ENCODE data around the gene C1orf50. TPM values are rescaled to one million over a fixed set of nuclear protein-coding genes. Genes with fewer than 3 reads are reported as not detected.

Gene C1orf50
- total RNA-seq, 2 experiments from 2014 or later = 4.1 to 4.7 TPM

DNA sequence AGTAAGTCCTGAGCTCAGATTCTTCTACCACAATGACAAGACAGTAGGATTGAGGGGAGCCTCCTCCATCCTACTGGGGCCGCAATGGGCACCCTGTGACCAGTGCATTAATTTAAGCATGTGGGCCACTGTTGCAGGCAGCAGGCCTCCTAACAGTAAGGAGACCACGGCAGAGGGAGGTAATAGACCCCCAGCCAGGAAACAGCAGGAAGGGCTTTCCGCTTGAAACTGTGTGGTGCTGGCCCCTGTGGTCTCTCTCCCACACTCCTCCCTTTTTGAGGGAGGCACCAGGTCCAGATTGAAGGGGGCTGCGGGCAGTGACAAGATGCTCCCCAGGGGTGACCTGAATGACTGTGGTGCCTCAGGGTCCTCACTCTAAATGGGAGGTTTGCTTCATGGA, 25.3 kb upstream of the C1orf50 start:
- CTCF ChIA-PET = no interaction called here
- Mint-ChIP-seq H3K9me3 (no peaks in the 10 kb centered on the region), H3K4me1 (ENCODE audit: low read depth) (peaks cover 7% of the 10 kb centered on the region), H3K27me3 (ENCODE audit: low read depth) (no peaks in the 10 kb centered on the region), H3K4me3 (no peak overlapping the region), H3K27ac (no peak overlapping the region), H3K36me3 (ENCODE audit: low read depth) (no peaks in the 10 kb centered on the region)
- no peak for DNase-seq
- intact Hi-C loops (cut with micrococcal nuclease) = no loop called here

DNA sequence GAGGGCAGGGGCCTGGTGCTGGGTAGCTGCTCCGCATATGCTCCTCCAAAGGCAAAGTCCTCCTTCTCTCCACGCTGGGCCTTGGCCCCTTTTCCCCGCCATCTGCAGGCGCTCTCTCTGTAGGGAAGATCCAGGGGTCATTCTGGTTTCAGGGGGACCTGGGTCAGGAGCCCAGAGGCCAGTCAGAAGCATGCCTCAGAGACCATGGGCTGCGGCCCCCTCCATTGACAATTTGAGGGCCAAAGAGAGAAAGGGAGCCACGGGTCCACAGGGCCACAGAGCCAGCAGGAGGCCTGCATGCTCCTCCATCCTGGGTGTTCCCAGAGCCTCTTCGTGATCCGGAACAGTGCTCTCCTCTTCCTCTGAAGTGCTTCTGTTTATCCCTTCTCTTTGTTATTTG, 24.9 kb upstream of the C1orf50 start:
- no peak overlapping the region for H3K27ac Mint-ChIP-seq
- no peak overlapping the region for H3K4me3 Mint-ChIP-seq
- H3K36me3 Mint-ChIP-seq (ENCODE audit: low read depth) = no peaks in the 10 kb centered on the region
- DNase-seq = no peak
- H3K4me1 Mint-ChIP-seq (ENCODE audit: low read depth) = peaks cover 3% of the 10 kb centered on the region
- CTCF ChIA-PET = no interaction called here
- intact Hi-C loops (cut with micrococcal nuclease) = no loop called here
- H3K27me3 Mint-ChIP-seq (ENCODE audit: low read depth) = no peaks in the 10 kb centered on the region
- no peaks in the 10 kb centered on the region for H3K9me3 Mint-ChIP-seq

GRCh38 chr1:42742617-42743316, 24.3 kb upstream of the C1orf50 start:
- CTCF ChIA-PET = interaction anchor here (1.2 kb wide), 1 partner anchor 164 kb away, joined by 3 read pairs; no protein-coding TSS in a partner anchor
- no peak for DNase-seq
- Mint-ChIP-seq H3K4me3 (no peak overlapping the region), H3K36me3 (ENCODE audit: low read depth) (no peaks in the 10 kb centered on the region), H3K27ac (no peak overlapping the region), H3K4me1 (ENCODE audit: low read depth) (no peaks in the 10 kb centered on the region), H3K27me3 (ENCODE audit: low read depth) (no peaks in the 10 kb centered on the region), H3K9me3 (no peaks in the 10 kb centered on the region)
- intact Hi-C loops (cut with micrococcal nuclease) = no loop called here

- Mint-ChIP-seq H3K27ac (no peak overlapping the region), H3K4me3 (no peak overlapping the region), H3K36me3 (ENCODE audit: low read depth) (no peaks in the 10 kb centered on the region), H3K9me3 (no peaks in the 10 kb centered on the region), H3K27me3 (ENCODE audit: low read depth) (no peaks in the 10 kb centered on the region), H3K4me1 (ENCODE audit: low read depth) (no peaks in the 10 kb centered on the region)
- no peak for DNase-seq
- CTCF ChIA-PET = interaction anchor here (1.2 kb wide), 1 partner anchor 165 kb away, joined by 3 read pairs; no protein-coding TSS in a partner anchor
- intact Hi-C loops (cut with micrococcal nuclease) = no loop called here
These were observed 23.5 kb upstream of the C1orf50 start for GRCh38 chr1:42743317-42744147.

GRCh38 chr1:42744148-42744413, 23.0 kb upstream of the C1orf50 start:
- Mint-ChIP-seq H3K4me1 (ENCODE audit: low read depth) (no peaks in the 10 kb centered on the region), H3K27me3 (ENCODE audit: low read depth) (no peaks in the 10 kb centered on the region), H3K4me3 (no peak overlapping the region), H3K9me3 (no peaks in the 10 kb centered on the region), H3K27ac (no peak overlapping the region), H3K36me3 (ENCODE audit: low read depth) (peaks cover 4% of the 10 kb centered on the region)
- intact Hi-C loops (cut with micrococcal nuclease) = no loop called here
- CTCF ChIA-PET = interaction anchor here (1.2 kb wide), 1 partner anchor 166 kb away, joined by 3 read pairs; no protein-coding TSS in a partner anchor
- no peak for DNase-seq

DNA sequence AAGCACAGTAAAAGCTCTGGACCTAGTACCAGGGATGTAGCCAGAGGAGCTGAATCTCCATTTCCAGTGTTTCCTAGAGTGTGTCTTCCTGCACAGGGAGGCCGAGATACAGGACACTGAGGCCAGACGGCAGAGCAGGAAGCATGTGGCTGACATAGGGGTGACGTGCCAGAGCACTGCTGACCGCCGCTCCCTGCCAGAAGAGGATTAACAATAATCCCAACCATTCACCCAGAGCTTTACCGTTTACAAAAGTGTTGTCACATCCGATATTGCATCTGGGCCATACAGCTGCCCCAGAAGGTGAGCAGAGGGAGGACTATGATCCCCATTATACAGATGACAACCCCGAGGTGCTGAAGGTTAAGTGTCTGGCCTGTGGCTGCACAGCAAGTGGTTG, 21.2 kb upstream of the C1orf50 start:
- CTCF ChIA-PET = interaction anchor here (0.6 to 2.1 kb wide), 6 partner anchors 8 to 602 kb away, joined by 3 to 9 read pairs (median 4); no protein-coding TSS in a partner anchor
- H3K4me1 Mint-ChIP-seq (ENCODE audit: low read depth) = no peaks in the 10 kb centered on the region
- intact Hi-C loops (cut with micrococcal nuclease) = no loop called here
- H3K27me3 Mint-ChIP-seq (ENCODE audit: low read depth) = no peaks in the 10 kb centered on the region
- H3K36me3 Mint-ChIP-seq (ENCODE audit: low read depth) = peaks cover 9% of the 10 kb centered on the region
- no peak overlapping the region for H3K27ac Mint-ChIP-seq
- no peak for DNase-seq
- no peaks in the 10 kb centered on the region for H3K9me3 Mint-ChIP-seq
- no peak overlapping the region for H3K4me3 Mint-ChIP-seq

DNA sequence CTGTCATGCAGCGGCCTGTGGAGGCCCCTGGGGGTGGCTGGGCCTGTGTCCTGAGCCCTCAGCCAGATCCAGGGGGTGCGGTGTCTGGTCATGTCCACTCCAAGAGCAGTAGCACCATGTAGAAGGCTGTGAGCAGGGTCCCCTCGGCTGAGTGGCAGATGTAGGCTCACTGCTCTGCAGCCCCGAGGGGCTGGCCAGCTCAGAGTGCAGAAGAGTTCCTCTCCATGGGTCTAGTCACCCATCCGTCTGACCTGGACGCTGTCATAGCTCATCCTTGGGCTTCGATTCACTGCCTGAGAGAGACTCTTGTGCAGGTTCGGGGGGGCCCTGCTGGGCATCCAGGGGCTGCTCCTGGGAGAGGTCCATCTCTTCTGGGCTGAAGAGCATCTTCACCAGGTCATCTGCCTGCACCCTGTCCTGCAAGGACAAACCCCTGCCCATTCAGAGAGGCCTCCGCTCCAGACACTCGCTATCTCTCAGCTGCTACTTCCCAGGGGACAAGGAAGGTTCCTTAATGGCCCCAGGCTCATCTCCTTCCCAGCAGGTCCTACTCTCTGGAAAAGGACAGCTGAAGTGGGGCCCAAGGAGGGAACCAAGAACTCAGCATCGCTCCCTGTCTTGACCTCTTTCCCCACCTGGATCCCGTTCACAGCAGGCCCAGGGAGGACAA, 20.5 kb upstream of the C1orf50 start:
- no peak overlapping the region for H3K27ac Mint-ChIP-seq
- no peaks in the 10 kb centered on the region for H3K4me1 Mint-ChIP-seq (ENCODE audit: low read depth)
- no peak overlapping the region for H3K4me3 Mint-ChIP-seq
- DNase-seq = no peak
- intact Hi-C loops (cut with micrococcal nuclease) = loop anchor here (1.0 kb wide), 1 partner anchor 168 kb away; no protein-coding TSS in a partner anchor
- no peaks in the 10 kb centered on the region for H3K27me3 Mint-ChIP-seq (ENCODE audit: low read depth)
- CTCF ChIA-PET = interaction anchor here (0.6 to 2.1 kb wide), 7 partner anchors 8 to 168 kb away, joined by 3 to 9 read pairs (median 5); no protein-coding TSS in a partner anchor
- H3K36me3 Mint-ChIP-seq (ENCODE audit: low read depth) = peaks cover 10% of the 10 kb centered on the region
- no peaks in the 10 kb centered on the region for H3K9me3 Mint-ChIP-seq

DNA sequence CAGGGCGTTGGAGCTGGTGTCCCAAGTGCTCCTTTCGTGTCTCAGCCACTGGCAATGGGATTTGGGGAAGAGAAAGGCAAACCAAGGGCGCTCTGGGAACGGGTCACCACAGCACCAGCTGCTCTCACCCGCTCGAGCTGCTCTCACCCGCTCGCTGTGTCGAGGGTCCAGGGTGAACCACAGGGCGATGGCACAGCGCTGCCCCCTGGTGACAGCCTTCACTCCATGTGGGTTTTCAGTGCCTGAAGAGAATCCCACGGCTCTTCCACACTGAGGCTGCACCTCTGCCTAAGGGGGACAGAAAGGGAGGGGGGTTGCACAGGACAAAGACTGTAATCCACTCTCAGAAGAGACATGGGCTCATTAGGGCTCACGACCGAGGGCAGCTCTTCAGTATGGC, 19.9 kb upstream of the C1orf50 start:
- DNase-seq = peak; percentile 53
- CTCF ChIA-PET = interaction anchor here (0.6 to 2.1 kb wide), 8 partner anchors 9 to 169 kb away, joined by 3 to 9 read pairs (median 4); no protein-coding TSS in a partner anchor
- peaks cover 16% of the 10 kb centered on the region for H3K36me3 Mint-ChIP-seq (ENCODE audit: low read depth)
- intact Hi-C loops (cut with micrococcal nuclease) = loop anchor here (1.0 kb wide), 1 partner anchor 169 kb away; no protein-coding TSS in a partner anchor
- no peaks in the 10 kb centered on the region for H3K4me1 Mint-ChIP-seq (ENCODE audit: low read depth)
- H3K9me3 Mint-ChIP-seq = no peaks in the 10 kb centered on the region
- H3K27me3 Mint-ChIP-seq (ENCODE audit: low read depth) = no peaks in the 10 kb centered on the region
- H3K4me3 Mint-ChIP-seq = no peak overlapping the region
- H3K27ac Mint-ChIP-seq = no peak overlapping the region

GRCh38 chr1:42748021-42748420, 19.0 kb upstream of the C1orf50 start:
- intact Hi-C loops (cut with micrococcal nuclease) = no loop called here
- Mint-ChIP-seq H3K4me1 (ENCODE audit: low read depth) (no peaks in the 10 kb centered on the region), H3K9me3 (no peaks in the 10 kb centered on the region), H3K36me3 (ENCODE audit: low read depth) (peaks cover 24% of the 10 kb centered on the region), H3K27me3 (ENCODE audit: low read depth) (no peaks in the 10 kb centered on the region), H3K27ac (no peak overlapping the region), H3K4me3 (no peak overlapping the region)
- no peak for DNase-seq
- CTCF ChIA-PET = interaction anchor here (1.2 to 2.1 kb wide), 3 partner anchors 9 to 170 kb away, joined by 3 to 9 read pairs (median 5); no protein-coding TSS in a partner anchor

GRCh38 chr1:42748461-42749410, 18.3 kb upstream of the C1orf50 start:
- no peaks in the 10 kb centered on the region for H3K27me3 Mint-ChIP-seq (ENCODE audit: low read depth)
- H3K4me1 Mint-ChIP-seq (ENCODE audit: low read depth) = no peaks in the 10 kb centered on the region
- DNase-seq = no peak
- CTCF ChIA-PET = interaction anchor here (0.9 to 1.2 kb wide), 2 partner anchors 9 to 325 kb away, joined by 3 to 4 read pairs; no protein-coding TSS in a partner anchor
- no peaks in the 10 kb centered on the region for H3K9me3 Mint-ChIP-seq
- H3K36me3 Mint-ChIP-seq (ENCODE audit: low read depth) = peaks cover 26% of the 10 kb centered on the region
- no peak overlapping the region for H3K27ac Mint-ChIP-seq
- no peak overlapping the region for H3K4me3 Mint-ChIP-seq
- intact Hi-C loops (cut with micrococcal nuclease) = no loop called here

DNA sequence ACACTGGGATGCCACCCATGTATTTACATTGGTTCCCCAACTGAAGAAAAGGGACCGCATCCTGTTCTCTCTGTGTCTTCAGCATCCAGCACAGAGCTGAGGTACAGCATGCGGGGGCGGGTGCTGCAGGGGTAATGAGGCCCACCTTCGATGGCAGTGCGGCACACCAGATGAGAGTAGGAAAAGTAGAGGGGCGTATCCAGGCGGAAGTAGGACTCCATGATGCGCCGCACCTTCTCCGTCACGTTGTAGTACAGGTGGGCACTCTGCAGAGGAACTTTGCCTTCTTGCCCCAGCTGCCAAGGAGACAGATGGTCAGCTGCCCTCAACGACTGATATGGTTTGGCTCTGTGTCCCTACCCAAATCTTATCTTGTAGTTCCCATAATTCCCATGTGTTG, 17.0 kb upstream of the C1orf50 start:
- intact Hi-C loops (cut with micrococcal nuclease) = no loop called here
- no peak for DNase-seq
- H3K4me1 Mint-ChIP-seq (ENCODE audit: low read depth) = no peaks in the 10 kb centered on the region
- H3K4me3 Mint-ChIP-seq = no peak overlapping the region
- no peaks in the 10 kb centered on the region for H3K27me3 Mint-ChIP-seq (ENCODE audit: low read depth)
- peaks cover 35% of the 10 kb centered on the region for H3K36me3 Mint-ChIP-seq (ENCODE audit: low read depth)
- CTCF ChIA-PET = interaction anchor here (0.6 to 0.9 kb wide), 2 partner anchors 165 to 324 kb away, joined by 3 to 4 read pairs; no protein-coding TSS in a partner anchor
- H3K27ac Mint-ChIP-seq = no peak overlapping the region
- H3K9me3 Mint-ChIP-seq = no peaks in the 10 kb centered on the region
